H1 (cell line): ENCODE results near the gene SLC7A7. TPM values are rescaled to one million over a fixed set of nuclear protein-coding genes. Genes with fewer than 3 reads are reported as not detected.

Experiments used
- BACH1 ChIP-seq: IDR thresholded peaks from 2 replicates; pipeline ENCODE4 v1.6.1; 2012; ENCODE audit warnings: low read length, improper control_type of control experiment
- CEBPB ChIP-seq: IDR thresholded peaks from 2 replicates; pipeline ENCODE4 v1.6.1; 2012; ENCODE audit warnings: low read depth, low read length
- EP300 ChIP-seq, 2 experiments: IDR thresholded peaks; 1 replicate in 1 of 2; 2 replicates in 1 of 2; pipeline ENCODE4 v1.6.1; 2011 to 2012; ENCODE audit warnings: low read depth in 2 of 2, low read length in 2 of 2, mild to moderate bottlenecking in 2 of 2, borderline replicate concordance in 1 of 2, inconsistent platforms in 1 of 2, moderate library complexity in 1 of 2
- HDAC2 ChIP-seq, 2 experiments: fragments of 300-600 bp in 1 of 2; sonication (generic) in 1 of 2; IDR thresholded peaks; 2 replicates each; pipeline ENCODE4 v1.6.1; 2011 to 2012; ENCODE audit warnings: low read depth in 2 of 2, low read length in 2 of 2, mild to moderate bottlenecking in 2 of 2, moderate library complexity in 2 of 2, borderline replicate concordance in 1 of 2, inconsistent platforms in 1 of 2
- JUN ChIP-seq: IDR thresholded peaks from 2 replicates; pipeline ENCODE4 v1.6.1; 2011; ENCODE audit warnings: low read depth, mild to moderate bottlenecking, improper control_type of control experiment, low read length
- JUND ChIP-seq: IDR thresholded peaks from 2 replicates; pipeline ENCODE4 v1.6.1; 2011; ENCODE audit warnings: mild to moderate bottlenecking, improper control_type of control experiment, low read length
- POLR2AphosphoS5 ChIP-seq: IDR thresholded peaks from 2 replicates; pipeline ENCODE4 v1.6.1; 2011; ENCODE audit warnings: low read depth, low read length
- SIN3A ChIP-seq, 2 experiments: IDR thresholded peaks in 1 of 2; conservative IDR thresholded peaks in 1 of 2; 2 replicates each; pipeline ENCODE4 v1.6.1; 2011 to 2012; ENCODE audit warnings: low read length in 2 of 2, improper control_type of control experiment in 1 of 2, low read depth in 1 of 2, mild to moderate bottlenecking in 1 of 2
- SP4 ChIP-seq: IDR thresholded peaks from 2 replicates; pipeline ENCODE4 v1.6.1; 2012; ENCODE audit warnings: low read length, inconsistent platforms
- TAF1 ChIP-seq: IDR thresholded peaks from 2 replicates; pipeline ENCODE4 v1.6.1; 2011; ENCODE audit warnings: mild to moderate bottlenecking, low read depth, low read length
- TCF12 ChIP-seq: IDR thresholded peaks from 2 replicates; pipeline ENCODE4 v1.6.1; 2011; ENCODE audit warnings: low read depth, mild to moderate bottlenecking, low read length
- YY1 ChIP-seq: IDR thresholded peaks from 2 replicates; pipeline ENCODE4 v1.6.1; 2011; ENCODE audit warnings: low read depth, mild to moderate bottlenecking, low read length
- polyA plus RNA-seq, 7 experiments: library from polyadenylated mRNA; depleted of rRNA in 3 of 7; stranded (reverse) in 5 of 7; unstranded in 2 of 7; fragments of >200 nt in 5 of 7; fragments of 200-250 nt in 2 of 7; gene quantifications; 1 replicate in 5 of 7; 2 replicates in 1 of 7; 4 replicates in 1 of 7; pipeline versions ENCODE4 v1.2.1 to v1.2.3, GENCODE V29; 2011 to 2013; ENCODE audit warnings: missing spikeins in 2 of 7, mixed read lengths in 2 of 7
- total RNA-seq: library from RNA; stranded (reverse); fragmentation: NEBNext Ultra II Directional; extraction: Animal tissue kit (Norgen Biotek cat#: 25700); gene quantifications from 2 replicates; pipeline ENCODE4 v1.2.1, GENCODE V29; 2021
- TF ChIP-seq, protein P1 (sequence below), 3 experiments: IDR thresholded peaks; 1 replicate in 2 of 3; 2 replicates in 1 of 3; pipeline versions ENCODE4 v1.5.1 to v1.6.1; 2011; ENCODE audit warnings: low read length in 3 of 3, mild to moderate bottlenecking in 3 of 3, inconsistent platforms in 2 of 3, low read depth in 1 of 3, moderate library complexity in 1 of 3; ENCODE audit not compliant: insufficient read depth in 1 of 3; ENCODE audit errors: control extremely low read depth in 1 of 3
- TF ChIP-seq, protein P2 (sequence below): IDR thresholded peaks from 2 replicates; pipeline ENCODE4 v1.6.1; 2012; ENCODE audit warnings: low read length, inconsistent platforms

SLC7A7 gene
- total and polyA plus RNA-seq, 2 of the 8 experiments (the other 6 are each of a cell fraction or from before 2014, with no cell fraction given): 5.8 to 14.9 TPM

DNA sequence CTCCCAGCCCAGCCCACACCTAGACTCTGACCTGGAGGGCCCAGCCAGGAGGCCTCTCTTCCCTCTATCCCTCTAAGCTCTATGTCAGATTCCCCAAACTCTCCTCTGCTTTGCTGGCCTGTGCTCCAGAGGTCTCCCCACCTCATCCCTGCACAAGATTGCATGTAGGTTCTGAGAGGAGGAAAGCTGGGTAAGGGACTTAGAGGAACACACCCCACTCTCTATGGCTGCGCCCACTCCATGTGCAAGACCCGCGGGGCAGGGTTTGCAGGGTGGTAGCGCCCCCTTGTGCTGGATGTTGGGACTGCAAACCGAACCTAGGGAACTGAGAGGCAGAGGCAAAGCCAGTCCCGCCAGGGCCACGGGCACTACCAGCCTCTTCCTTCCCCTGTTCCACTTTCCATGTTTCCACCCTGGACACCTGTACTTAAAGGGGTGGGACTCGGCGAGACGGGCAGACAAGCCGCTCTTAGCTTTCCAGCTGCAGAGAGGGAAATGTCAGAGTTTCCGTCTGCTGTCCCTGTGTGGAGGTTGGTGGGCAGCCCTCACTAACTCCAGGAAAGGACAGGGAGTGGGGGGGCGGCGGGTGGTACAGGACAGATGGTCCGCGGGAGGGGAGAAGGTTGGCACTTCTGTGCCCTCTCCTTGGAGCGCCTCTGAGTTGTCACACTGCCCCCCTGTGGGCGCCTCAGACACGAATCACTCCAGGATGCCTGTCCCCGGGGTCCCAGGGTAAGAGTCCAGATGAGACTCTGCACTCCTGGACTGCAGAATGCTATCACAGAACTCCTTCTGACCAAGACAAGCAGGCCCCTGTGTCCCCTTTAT, 37.9 kb upstream of the SLC7A7 start (continued):
- TF ChIP-seq SIN3A (conservative IDR thresholded peaks at IDR 0.05 in 1 of 2, IDR thresholded peaks at IDR 0.05 in 1 of 2; ENCODE audit: low read depth in 1 of 2, low read length in 2 of 2) (peak in 1 of 2 experiments; percentile 66; a peak in 1 of 4 replicates), HDAC2 (IDR thresholded peaks at IDR 0.05; ENCODE audit: borderline replicate concordance in 1 of 2, low read depth in 2 of 2, low read length in 2 of 2) (peak in 1 of 2 experiments; percentile 67; a peak in 1 of 4 replicates), POLR2AphosphoS5 (peak; percentile 54; the same call in 1 of the 2 replicates), EP300 (IDR thresholded peaks at IDR 0.05; ENCODE audit: borderline replicate concordance in 1 of 2, low read depth in 2 of 2, low read length in 2 of 2) (no peak), TCF12 (0 out of 2 replicates have a peak, but pooled peaks have one; percentile 7), SP4 (no peak), JUND (peak; percentile 53; the same call in 1 of the 2 replicates), BACH1 (peak; percentile 65), JUN (no peak), YY1 (peak; percentile 74), CEBPB (0 out of 2 replicates have a peak, but pooled peaks have one; percentile 0), TAF1 (no peak; the same call in 1 of the 2 replicates)
- TF ChIP-seq, protein P1, sequence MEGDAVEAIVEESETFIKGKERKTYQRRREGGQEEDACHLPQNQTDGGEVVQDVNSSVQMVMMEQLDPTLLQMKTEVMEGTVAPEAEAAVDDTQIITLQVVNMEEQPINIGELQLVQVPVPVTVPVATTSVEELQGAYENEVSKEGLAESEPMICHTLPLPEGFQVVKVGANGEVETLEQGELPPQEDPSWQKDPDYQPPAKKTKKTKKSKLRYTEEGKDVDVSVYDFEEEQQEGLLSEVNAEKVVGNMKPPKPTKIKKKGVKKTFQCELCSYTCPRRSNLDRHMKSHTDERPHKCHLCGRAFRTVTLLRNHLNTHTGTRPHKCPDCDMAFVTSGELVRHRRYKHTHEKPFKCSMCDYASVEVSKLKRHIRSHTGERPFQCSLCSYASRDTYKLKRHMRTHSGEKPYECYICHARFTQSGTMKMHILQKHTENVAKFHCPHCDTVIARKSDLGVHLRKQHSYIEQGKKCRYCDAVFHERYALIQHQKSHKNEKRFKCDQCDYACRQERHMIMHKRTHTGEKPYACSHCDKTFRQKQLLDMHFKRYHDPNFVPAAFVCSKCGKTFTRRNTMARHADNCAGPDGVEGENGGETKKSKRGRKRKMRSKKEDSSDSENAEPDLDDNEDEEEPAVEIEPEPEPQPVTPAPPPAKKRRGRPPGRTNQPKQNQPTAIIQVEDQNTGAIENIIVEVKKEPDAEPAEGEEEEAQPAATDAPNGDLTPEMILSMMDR (IDR thresholded peaks at IDR 0.05; ENCODE audit: control extremely low read depth in 1 of 3, insufficient read depth in 1 of 3, low read depth in 1 of 3, low read length in 3 of 3): peak; percentile 95 to 97 (median 96)
- TF ChIP-seq, protein P2, sequence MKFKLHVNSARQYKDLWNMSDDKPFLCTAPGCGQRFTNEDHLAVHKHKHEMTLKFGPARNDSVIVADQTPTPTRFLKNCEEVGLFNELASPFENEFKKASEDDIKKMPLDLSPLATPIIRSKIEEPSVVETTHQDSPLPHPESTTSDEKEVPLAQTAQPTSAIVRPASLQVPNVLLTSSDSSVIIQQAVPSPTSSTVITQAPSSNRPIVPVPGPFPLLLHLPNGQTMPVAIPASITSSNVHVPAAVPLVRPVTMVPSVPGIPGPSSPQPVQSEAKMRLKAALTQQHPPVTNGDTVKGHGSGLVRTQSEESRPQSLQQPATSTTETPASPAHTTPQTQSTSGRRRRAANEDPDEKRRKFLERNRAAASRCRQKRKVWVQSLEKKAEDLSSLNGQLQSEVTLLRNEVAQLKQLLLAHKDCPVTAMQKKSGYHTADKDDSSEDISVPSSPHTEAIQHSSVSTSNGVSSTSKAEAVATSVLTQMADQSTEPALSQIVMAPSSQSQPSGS: peak; percentile 45; the same call in 1 of the 2 replicates
